Nephron (organoid): Measurements from ENCODE around the gene ROCK2.

Experiments used
- H3K27ac Mint-ChIP-seq, 3 experiments: 2 replicates each; pipeline ENCODE4 v1.8.0; 2020; ENCODE audit warnings: mixed read lengths in 3 of 3, mild to moderate bottlenecking in 2 of 3, moderate library complexity in 1 of 3
- H3K27me3 Mint-ChIP-seq: 2 replicates; pipeline ENCODE4 v1.8.0; 2021; ENCODE audit warnings: low read depth, mild to moderate bottlenecking, moderate library complexity, mixed read lengths
- H3K36me3 Mint-ChIP-seq: 2 replicates; pipeline ENCODE4 v1.8.0; 2020; ENCODE audit warnings: low read depth, mixed read lengths
- H3K4me1 Mint-ChIP-seq: 2 replicates; pipeline ENCODE4 v1.8.0; 2020; ENCODE audit warnings: mixed read lengths
- H3K4me3 Mint-ChIP-seq, 3 experiments: 2 replicates each; pipeline ENCODE4 v1.8.0; 2020; ENCODE audit warnings: mild to moderate bottlenecking in 3 of 3, mixed read lengths in 3 of 3, moderate library complexity in 2 of 3
- H3K9me3 Mint-ChIP-seq: 2 replicates; pipeline ENCODE4 v1.8.0; 2020; ENCODE audit warnings: mixed read lengths
- TF ChIP-seq, protein P1 (sequence below), 3 experiments: fragments of 200-600 bp; sonication (generic); IDR thresholded peaks; one replicate each; pipeline ENCODE4 v1.5.0; 2021; ENCODE audit warnings: antibody characterized with exemption in 3 of 3; ENCODE audit not compliant: unreplicated experiment in 3 of 3

Gene ROCK2

DNA sequence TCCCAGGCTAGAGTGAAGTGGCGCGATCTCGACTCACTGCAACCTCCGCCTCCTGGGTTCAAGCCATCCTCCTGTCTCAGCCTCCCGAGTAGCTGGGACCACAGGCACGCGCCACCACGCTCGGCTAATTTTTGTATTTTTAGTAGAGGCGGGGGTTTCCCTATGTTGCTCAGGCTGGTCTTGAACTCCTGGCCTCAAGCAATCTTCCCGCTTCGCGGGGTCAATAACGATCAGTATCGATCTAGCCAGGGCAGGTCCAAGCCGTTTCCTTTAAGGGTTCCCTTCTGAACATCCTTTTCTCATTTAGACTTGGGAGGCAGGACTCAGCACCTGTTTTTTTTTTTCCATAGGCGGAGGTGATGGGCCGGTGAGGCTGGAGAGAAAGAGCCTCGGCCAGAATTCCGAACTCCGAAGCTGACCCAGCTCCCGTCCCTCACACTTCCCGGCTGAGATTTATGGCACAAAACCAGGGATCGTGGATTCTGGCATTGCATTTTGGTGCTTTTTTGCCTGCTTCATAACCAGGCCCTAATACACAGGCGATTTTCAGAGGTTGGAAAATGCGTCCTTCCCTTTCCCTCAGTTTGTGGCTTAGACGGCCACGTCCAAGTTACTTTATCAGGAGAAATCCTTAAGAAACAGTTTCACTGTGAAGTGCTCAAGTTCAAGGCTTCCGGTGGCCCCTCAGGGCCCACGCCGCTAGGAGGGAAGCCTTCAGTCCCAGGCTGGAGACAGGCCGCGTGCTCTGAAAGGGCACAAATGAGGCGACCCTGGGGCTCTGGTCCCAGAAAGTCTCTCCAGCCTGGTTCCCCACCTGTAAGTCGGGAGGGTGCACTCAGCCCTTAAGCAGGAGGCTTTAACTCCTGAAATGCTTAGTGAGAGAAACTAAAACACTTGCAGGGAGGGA is 190.2 kb downstream of the ROCK2 start:
- TF ChIP-seq, protein P1, sequence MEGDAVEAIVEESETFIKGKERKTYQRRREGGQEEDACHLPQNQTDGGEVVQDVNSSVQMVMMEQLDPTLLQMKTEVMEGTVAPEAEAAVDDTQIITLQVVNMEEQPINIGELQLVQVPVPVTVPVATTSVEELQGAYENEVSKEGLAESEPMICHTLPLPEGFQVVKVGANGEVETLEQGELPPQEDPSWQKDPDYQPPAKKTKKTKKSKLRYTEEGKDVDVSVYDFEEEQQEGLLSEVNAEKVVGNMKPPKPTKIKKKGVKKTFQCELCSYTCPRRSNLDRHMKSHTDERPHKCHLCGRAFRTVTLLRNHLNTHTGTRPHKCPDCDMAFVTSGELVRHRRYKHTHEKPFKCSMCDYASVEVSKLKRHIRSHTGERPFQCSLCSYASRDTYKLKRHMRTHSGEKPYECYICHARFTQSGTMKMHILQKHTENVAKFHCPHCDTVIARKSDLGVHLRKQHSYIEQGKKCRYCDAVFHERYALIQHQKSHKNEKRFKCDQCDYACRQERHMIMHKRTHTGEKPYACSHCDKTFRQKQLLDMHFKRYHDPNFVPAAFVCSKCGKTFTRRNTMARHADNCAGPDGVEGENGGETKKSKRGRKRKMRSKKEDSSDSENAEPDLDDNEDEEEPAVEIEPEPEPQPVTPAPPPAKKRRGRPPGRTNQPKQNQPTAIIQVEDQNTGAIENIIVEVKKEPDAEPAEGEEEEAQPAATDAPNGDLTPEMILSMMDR (IDR thresholded peaks at IDR 0.05; ENCODE audit: unreplicated experiment in 3 of 3): no peak
- H3K9me3 Mint-ChIP-seq: no peaks in the 10 kb centered on the region
- no peaks in the 10 kb centered on the region for H3K36me3 Mint-ChIP-seq
- H3K27ac Mint-ChIP-seq: peak overlapping the region; percentile 71 to 85 (median 83)
- H3K4me3 Mint-ChIP-seq: peak overlapping the region; percentile 80 to 84 (median 84)
- H3K4me1 Mint-ChIP-seq: peaks cover 5% of the 10 kb centered on the region
- peaks cover 32% of the 10 kb centered on the region for H3K27me3 Mint-ChIP-seq

DNA sequence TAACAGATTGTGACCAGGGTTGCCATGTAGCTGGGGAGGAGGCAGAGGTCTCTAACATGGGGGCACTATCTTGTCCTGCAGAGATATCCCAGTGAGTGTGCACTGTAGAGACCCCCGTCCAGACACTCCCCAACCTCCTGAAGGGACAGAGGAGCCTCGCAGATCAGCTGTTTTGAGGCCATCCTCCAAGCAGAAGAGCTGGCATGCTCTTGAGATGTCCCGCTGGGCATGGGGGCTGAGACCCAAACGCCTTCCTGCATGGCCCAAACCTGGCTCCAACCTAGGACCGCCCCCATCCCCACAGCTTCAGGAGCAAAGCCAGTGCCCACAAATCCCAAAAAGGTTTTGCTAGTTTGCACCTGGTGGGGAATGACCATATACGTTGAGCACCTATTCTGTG is 191.8 kb downstream of the ROCK2 start:
- peaks cover 5% of the 10 kb centered on the region for H3K4me1 Mint-ChIP-seq
- no peak overlapping the region for H3K27ac Mint-ChIP-seq
- H3K4me3 Mint-ChIP-seq: peak overlapping the region in 1 of 3 experiments; percentile 12
- H3K9me3 Mint-ChIP-seq: no peaks in the 10 kb centered on the region
- H3K36me3 Mint-ChIP-seq: no peaks in the 10 kb centered on the region
- TF ChIP-seq, protein P1 (IDR thresholded peaks at IDR 0.05; ENCODE audit: unreplicated experiment in 3 of 3): no peak
- H3K27me3 Mint-ChIP-seq: peaks cover 33% of the 10 kb centered on the region

DNA sequence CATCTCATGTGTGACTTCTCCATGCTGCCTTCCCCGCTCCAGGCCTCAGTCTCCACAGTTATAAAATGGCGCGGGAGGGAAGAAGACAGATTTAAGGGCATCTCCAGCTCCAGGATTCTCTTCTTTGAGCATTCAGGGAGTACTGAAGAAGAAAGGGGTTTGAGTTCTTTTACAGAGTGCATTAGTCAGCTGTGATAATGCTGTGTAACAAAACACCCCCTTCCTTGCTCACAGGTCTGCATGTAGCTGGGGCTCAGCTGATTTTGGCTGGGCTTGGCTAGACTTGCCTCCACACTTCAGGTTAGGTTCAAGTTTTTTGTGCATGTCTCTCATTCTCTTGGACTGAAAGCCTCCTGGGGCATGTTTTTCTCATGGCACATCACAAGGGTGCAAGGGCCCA is 197.2 kb downstream of the ROCK2 start:
- peaks cover 29% of the 10 kb centered on the region for H3K27me3 Mint-ChIP-seq
- TF ChIP-seq, protein P1 (IDR thresholded peaks at IDR 0.05; ENCODE audit: unreplicated experiment in 3 of 3): no peak
- no peak overlapping the region for H3K4me3 Mint-ChIP-seq
- H3K27ac Mint-ChIP-seq: no peak overlapping the region
- no peaks in the 10 kb centered on the region for H3K36me3 Mint-ChIP-seq
- H3K4me1 Mint-ChIP-seq: peaks cover 7% of the 10 kb centered on the region
- no peaks in the 10 kb centered on the region for H3K9me3 Mint-ChIP-seq

DNA sequence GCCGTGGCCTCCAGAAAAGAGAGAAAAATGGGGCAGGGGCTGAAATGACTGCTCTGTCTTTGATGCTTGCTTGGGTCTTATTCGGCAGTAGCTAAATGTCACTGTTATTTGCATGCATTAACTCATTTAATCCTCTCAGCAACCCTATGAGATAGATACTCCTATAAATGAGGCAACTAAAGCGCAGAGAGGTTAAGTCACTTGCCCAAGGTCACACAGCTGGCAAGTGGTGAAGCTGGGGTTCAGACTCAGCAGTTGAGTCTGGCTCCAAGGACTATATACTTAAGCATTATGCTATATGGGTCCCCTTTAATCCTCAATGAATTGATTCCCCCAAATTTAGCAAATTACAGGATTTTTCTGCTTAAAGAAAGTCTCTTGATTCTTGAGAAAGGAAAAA is 198.4 kb downstream of the ROCK2 start:
- H3K36me3 Mint-ChIP-seq: no peaks in the 10 kb centered on the region

GRCh38 chr2:11145350-11145749 is 199.1 kb downstream of the ROCK2 start:
- Mint-ChIP-seq H3K4me1 (peaks cover 7% of the 10 kb centered on the region), H3K36me3 (no peaks in the 10 kb centered on the region), H3K4me3 (no peak overlapping the region), H3K9me3 (peaks cover 3% of the 10 kb centered on the region), H3K27me3 (peaks cover 14% of the 10 kb centered on the region), H3K27ac (no peak overlapping the region)
- TF ChIP-seq, protein P1 (IDR thresholded peaks at IDR 0.05; ENCODE audit: unreplicated experiment in 3 of 3): no peak

More for the DNA sequence above, 198.4 kb downstream of the ROCK2 start:
- no peak overlapping the region for H3K4me3 Mint-ChIP-seq
- peaks cover 7% of the 10 kb centered on the region for H3K4me1 Mint-ChIP-seq
- H3K27ac Mint-ChIP-seq: no peak overlapping the region
- H3K27me3 Mint-ChIP-seq: peaks cover 17% of the 10 kb centered on the region
- no peaks in the 10 kb centered on the region for H3K9me3 Mint-ChIP-seq
- TF ChIP-seq, protein P1 (IDR thresholded peaks at IDR 0.05; ENCODE audit: unreplicated experiment in 3 of 3): no peak

- H3K27me3 Mint-ChIP-seq: peaks cover 14% of the 10 kb centered on the region
- H3K27ac Mint-ChIP-seq: no peak overlapping the region
- H3K36me3 Mint-ChIP-seq: no peaks in the 10 kb centered on the region
- no peak overlapping the region for H3K4me3 Mint-ChIP-seq
- peaks cover 7% of the 10 kb centered on the region for H3K4me1 Mint-ChIP-seq
- peaks cover 3% of the 10 kb centered on the region for H3K9me3 Mint-ChIP-seq
- TF ChIP-seq, protein P1 (IDR thresholded peaks at IDR 0.05; ENCODE audit: unreplicated experiment in 3 of 3): no peak
These were observed 199.7 kb downstream of the ROCK2 start for GRCh38 chr2:11144738-11145079.
